H1 (cell line): ENCODE measurements around the gene KLHL18. TPM values are rescaled to one million over a fixed set of nuclear protein-coding genes. Genes with fewer than 3 reads are reported as not detected.

Experiments
- CREB1 ChIP-seq: IDR thresholded peaks from 2 replicates; pipeline ENCODE4 v1.6.1; 2012; ENCODE audit warnings: inconsistent platforms
- SUZ12 ChIP-seq: fragments of 200-600 bp; sonication (generic); IDR thresholded peaks from 2 replicates; pipeline ENCODE4 v1.6.1; 2012; ENCODE audit warnings: mild to moderate bottlenecking, inconsistent platforms, low read length, moderate library complexity, mixed read lengths
- polyA plus RNA-seq, 7 experiments: library from polyadenylated mRNA; depleted of rRNA in 3 of 7; stranded (reverse) in 5 of 7; unstranded in 2 of 7; fragments of >200 nt in 5 of 7; fragments of 200-250 nt in 2 of 7; gene quantifications; 1 replicate in 5 of 7; 2 replicates in 1 of 7; 4 replicates in 1 of 7; pipeline versions ENCODE4 v1.2.1 to v1.2.3, GENCODE V29; 2011 to 2013; ENCODE audit warnings: missing spikeins in 2 of 7, mixed read lengths in 2 of 7
- total RNA-seq: library from RNA; stranded (reverse); fragmentation: NEBNext Ultra II Directional; extraction: Animal tissue kit (Norgen Biotek cat#: 25700); gene quantifications from 2 replicates; pipeline ENCODE4 v1.2.1, GENCODE V29; 2021
- TF ChIP-seq, protein P1 (sequence below): IDR thresholded peaks from 2 replicates; pipeline ENCODE4 v1.6.1; 2012; ENCODE audit warnings: inconsistent platforms
- TF ChIP-seq, protein P2 (sequence below): IDR thresholded peaks from 2 replicates; pipeline ENCODE4 v1.6.1; 2012; ENCODE audit warnings: inconsistent platforms

KLHL18 gene
- total and polyA plus RNA-seq, 2 of the 8 experiments (the other 6 are each of a cell fraction or from before 2014, with no cell fraction given), result 19.9 to 31.7 TPM

DNA sequence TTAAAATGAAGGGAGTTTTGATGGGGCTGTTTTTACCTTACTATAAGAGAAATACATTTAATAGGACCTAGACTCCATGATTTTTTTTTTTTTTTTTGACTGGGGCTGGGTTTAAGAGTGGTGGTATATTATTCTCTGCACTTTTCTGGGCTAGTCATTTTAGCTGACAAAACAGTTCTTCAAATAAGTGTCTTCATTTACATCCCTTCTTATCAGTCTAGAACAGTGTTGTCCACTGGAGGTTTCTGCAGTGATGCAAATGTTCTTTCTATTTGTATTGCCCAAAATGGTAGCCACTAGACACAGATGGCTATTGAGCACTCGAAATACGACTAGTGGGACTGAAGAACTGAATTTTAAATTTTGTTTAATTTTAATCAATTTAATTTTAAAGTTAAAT lies 37.2 kb downstream of the KLHL18 start (continued):
- TF ChIP-seq SUZ12 (no peak), CREB1 (no peak)
- TF ChIP-seq, protein P1, sequence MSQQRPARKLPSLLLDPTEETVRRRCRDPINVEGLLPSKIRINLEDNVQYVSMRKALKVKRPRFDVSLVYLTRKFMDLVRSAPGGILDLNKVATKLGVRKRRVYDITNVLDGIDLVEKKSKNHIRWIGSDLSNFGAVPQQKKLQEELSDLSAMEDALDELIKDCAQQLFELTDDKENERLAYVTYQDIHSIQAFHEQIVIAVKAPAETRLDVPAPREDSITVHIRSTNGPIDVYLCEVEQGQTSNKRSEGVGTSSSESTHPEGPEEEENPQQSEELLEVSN, result no peak
- TF ChIP-seq, protein P2, sequence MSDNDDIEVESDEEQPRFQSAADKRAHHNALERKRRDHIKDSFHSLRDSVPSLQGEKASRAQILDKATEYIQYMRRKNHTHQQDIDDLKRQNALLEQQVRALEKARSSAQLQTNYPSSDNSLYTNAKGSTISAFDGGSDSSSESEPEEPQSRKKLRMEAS, result no peak
